OCI-LY7 (cell line): ENCODE measurements around the gene ERMN.

Experiments used
- CTCF ChIP-seq: fragments of 200-600 bp; sonication (generic); conservative IDR thresholded peaks from 2 replicates; pipeline ENCODE4 v1.5.1; 2014; ENCODE audit warnings: mild to moderate bottlenecking, antibody characterized with exemption, low read length, moderate library complexity, mixed read lengths
- EZH2phosphoT487 ChIP-seq: fragments of 200-600 bp; sonication (generic); IDR thresholded peaks from 2 replicates; pipeline ENCODE4 v1.6.1; 2018; ENCODE audit warnings: low read depth, borderline replicate concordance, mild to moderate bottlenecking, mixed run types, antibody characterized with exemption, low read length, moderate library complexity, mixed read lengths

GRCh38 chr2:157296958-157297357, 28.7 kb downstream of the ERMN start:
- TF ChIP-seq CTCF (no peak), EZH2phosphoT487 (no peak)
